ENCODE results near the gene ARNT2. TPM values are rescaled to one million over a fixed set of nuclear protein-coding genes. Genes with fewer than 3 reads are reported as not detected.

Gene ARNT2
- total and polyA plus RNA-seq, 2 donors (not counting 1 experiment from before 2014, with no cell fraction given), result 15.5 to 61.2 TPM

DNA sequence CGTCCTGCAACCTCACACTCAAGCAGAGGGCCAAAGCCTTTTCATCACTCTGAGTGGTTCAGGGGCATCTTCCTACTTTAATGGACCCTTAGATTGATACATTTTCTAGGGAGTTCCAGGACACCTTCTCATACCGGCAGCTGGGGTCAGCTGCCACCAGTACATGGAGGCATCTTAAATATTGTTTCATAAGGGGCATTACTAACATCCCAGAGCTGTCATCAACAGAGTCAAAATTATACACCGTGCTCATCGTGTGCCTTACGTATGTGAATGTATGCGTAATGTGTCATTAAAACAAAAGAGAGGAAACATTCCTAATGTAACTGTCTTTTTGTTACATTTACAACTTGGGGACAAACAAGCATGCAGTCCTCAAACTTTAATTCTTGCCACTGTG is 57.9 kb downstream of the ARNT2 start:
- no peaks in the 10 kb centered on the region for H3K4me1 ChIP-seq (ENCODE audit: control insufficient read depth, extremely low read depth, insufficient read depth, low read length)

DNA sequence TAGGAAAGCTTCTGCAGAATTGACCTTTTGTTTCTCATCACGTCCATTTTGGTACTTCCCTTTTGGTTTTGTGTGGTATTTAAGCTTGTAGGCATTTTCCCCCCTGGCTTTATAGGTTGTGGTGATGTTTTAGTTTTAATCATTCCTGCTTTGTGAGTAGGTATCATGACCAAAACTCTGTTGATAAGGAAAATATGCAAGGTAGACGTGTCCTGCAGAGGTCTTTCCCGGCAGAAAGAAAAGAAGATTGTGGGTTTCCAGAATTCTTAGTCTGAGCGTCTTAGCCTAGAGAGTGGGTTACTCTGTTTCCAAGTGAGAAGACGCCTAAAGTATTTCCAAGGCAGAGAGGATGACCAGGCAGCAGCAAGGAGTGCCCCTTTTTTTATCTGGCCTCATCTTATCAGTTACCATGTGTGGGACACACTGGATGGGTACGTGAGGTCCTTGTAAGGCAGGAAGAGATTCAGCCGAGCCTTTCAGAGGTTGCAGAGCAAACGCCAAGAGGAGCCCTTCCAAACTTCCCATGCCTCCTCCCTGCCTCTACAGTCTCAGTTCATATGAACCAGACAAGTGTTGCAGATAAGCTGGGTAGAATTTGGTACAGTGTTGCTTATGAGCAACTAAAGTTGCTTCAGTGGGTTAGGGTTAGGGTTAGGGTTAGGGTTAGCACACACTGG is 58.8 kb downstream of the ARNT2 start:
- Histone ChIP-seq H3K4me3 (replicated peaks in 1 of 4; ENCODE audit: control extremely low read depth in 1 of 4, insufficient read depth in 1 of 4, low read depth in 3 of 4, low read length in 4 of 4) (no peak overlapping the region), H3K9ac (ENCODE audit: insufficient read depth, low read length) (no peak overlapping the region), H3K9me3 (ENCODE audit: control insufficient read depth, insufficient read depth, low read depth, low read length) (no peaks in the 10 kb centered on the region), H4K20me1 (ENCODE audit: control insufficient read depth, extremely low read depth, insufficient read depth, low read length) (no peaks in the 10 kb centered on the region), H3K79me2 (ENCODE audit: control insufficient read depth, insufficient read depth, low read length) (no peaks in the 10 kb centered on the region), H3K36me3 (ENCODE audit: control insufficient read depth, insufficient read depth, low read length) (no peaks in the 10 kb centered on the region), H2AFZ (ENCODE audit: low read length) (no peak overlapping the region), H3K4me2 (ENCODE audit: extremely low read depth, insufficient read depth, low read length) (no peak overlapping the region), H3K4me1 (ENCODE audit: control insufficient read depth, extremely low read depth, insufficient read depth, low read length) (no peaks in the 10 kb centered on the region), H3K27me3 (ENCODE audit: control insufficient read depth, insufficient read depth, low read length) (no peaks in the 10 kb centered on the region), H3K27ac (ENCODE audit: insufficient read depth, low read length) (no peak overlapping the region)
- no peak for TF ChIP-seq CTCF (conservative IDR thresholded peaks at IDR 0.05 in 1 of 2, IDR thresholded peaks at IDR 0.05 in 1 of 2; ENCODE audit: low read depth in 1 of 2, low read length in 2 of 2)
- no peak for TF ChIP-seq EZH2 (IDR thresholded peaks at IDR 0.05; ENCODE audit: low read length, missing control alignments)
- DNase-seq (ENCODE audit: low read depth in 2 of 2), result peak in 1 of 2 donors; percentile 86

More for the DNA sequence above, 57.9 kb downstream of the ARNT2 start:
- no peak for DNase-seq (ENCODE audit: low read depth in 2 of 2)
- H3K9me3 ChIP-seq (ENCODE audit: control insufficient read depth, insufficient read depth, low read depth, low read length), result no peaks in the 10 kb centered on the region
- H3K4me2 ChIP-seq (ENCODE audit: extremely low read depth, insufficient read depth, low read length), result no peak overlapping the region
- TF ChIP-seq CTCF (conservative IDR thresholded peaks at IDR 0.05 in 1 of 2, IDR thresholded peaks at IDR 0.05 in 1 of 2; ENCODE audit: low read depth in 1 of 2, low read length in 2 of 2) (no peak), EZH2 (IDR thresholded peaks at IDR 0.05; ENCODE audit: low read length, missing control alignments) (no peak)
- no peaks in the 10 kb centered on the region for H3K27me3 ChIP-seq (ENCODE audit: control insufficient read depth, insufficient read depth, low read length)
- no peak overlapping the region for H3K27ac ChIP-seq (ENCODE audit: insufficient read depth, low read length)
- no peaks in the 10 kb centered on the region for H4K20me1 ChIP-seq (ENCODE audit: control insufficient read depth, extremely low read depth, insufficient read depth, low read length)
- H2AFZ ChIP-seq (ENCODE audit: low read length), result no peak overlapping the region
- no peak overlapping the region for H3K4me3 ChIP-seq (replicated peaks in 1 of 4; ENCODE audit: control extremely low read depth in 1 of 4, insufficient read depth in 1 of 4, low read depth in 3 of 4, low read length in 4 of 4)
- no peak overlapping the region for H3K9ac ChIP-seq (ENCODE audit: insufficient read depth, low read length)
- H3K79me2 ChIP-seq (ENCODE audit: control insufficient read depth, insufficient read depth, low read length), result no peaks in the 10 kb centered on the region
- H3K36me3 ChIP-seq (ENCODE audit: control insufficient read depth, insufficient read depth, low read length), result no peaks in the 10 kb centered on the region

- H3K4me2 ChIP-seq (ENCODE audit: extremely low read depth, insufficient read depth, low read length), result no peak overlapping the region
Observed at GRCh38 chr15:80464951-80465625, 60.9 kb downstream of the ARNT2 start.

More at GRCh38 chr15:80464951-80465625, 60.9 kb downstream of the ARNT2 start:
- H3K27me3 ChIP-seq (ENCODE audit: control insufficient read depth, insufficient read depth, low read length), result no peaks in the 10 kb centered on the region
- TF ChIP-seq CTCF (conservative IDR thresholded peaks at IDR 0.05 in 1 of 2, IDR thresholded peaks at IDR 0.05 in 1 of 2; ENCODE audit: low read depth in 1 of 2, low read length in 2 of 2), result no peak
- TF ChIP-seq EZH2 (IDR thresholded peaks at IDR 0.05; ENCODE audit: low read length, missing control alignments), result no peak
- no peak overlapping the region for H3K4me3 ChIP-seq (replicated peaks in 1 of 4; ENCODE audit: control extremely low read depth in 1 of 4, insufficient read depth in 1 of 4, low read depth in 3 of 4, low read length in 4 of 4)
- H3K36me3 ChIP-seq (ENCODE audit: control insufficient read depth, insufficient read depth, low read length), result no peaks in the 10 kb centered on the region
- no peak overlapping the region for H2AFZ ChIP-seq (ENCODE audit: low read length)
- H4K20me1 ChIP-seq (ENCODE audit: control insufficient read depth, extremely low read depth, insufficient read depth, low read length), result no peaks in the 10 kb centered on the region
- no peaks in the 10 kb centered on the region for H3K4me1 ChIP-seq (ENCODE audit: control insufficient read depth, extremely low read depth, insufficient read depth, low read length)
- no peak overlapping the region for H3K9ac ChIP-seq (ENCODE audit: insufficient read depth, low read length)
- no peaks in the 10 kb centered on the region for H3K9me3 ChIP-seq (ENCODE audit: control insufficient read depth, insufficient read depth, low read depth, low read length)
- H3K27ac ChIP-seq (ENCODE audit: insufficient read depth, low read length), result no peak overlapping the region
- peak in 1 of 2 donors; percentile 68 for DNase-seq (ENCODE audit: low read depth in 2 of 2)
- H3K79me2 ChIP-seq (ENCODE audit: control insufficient read depth, insufficient read depth, low read length), result no peaks in the 10 kb centered on the region
